Breast epithelium (tissue), 4 donors: ENCODE data around the gene UTS2R. TPM values are rescaled to one million over a fixed set of nuclear protein-coding genes. Genes with fewer than 3 reads are reported as not detected.

Experiments
- DNase-seq, 2 donors: peaks; one replicate each; pipeline ENCODE4 v3.0.0-alpha.2; 2019; ENCODE audit warnings: low spot score in 2 of 2
- H3K27ac ChIP-seq, 2 donors: fragments of 200-600 bp; sonication (generic) in 1 of 2; one replicate each; pipeline ENCODE4 v1.5.1; 2016 to 2019; ENCODE audit warnings: mild to moderate bottlenecking in 1 of 2
- H3K27me3 ChIP-seq, 2 donors: fragments of 200-600 bp; sonication (generic) in 1 of 2; one replicate each; pipeline versions ENCODE4 v1.5.1 to v1.6.0; 2017 to 2019; ENCODE audit warnings: control low read depth in 1 of 2, mild to moderate bottlenecking in 1 of 2
- H3K36me3 ChIP-seq: fragments of 200-600 bp; one replicate; pipeline ENCODE4 v1.5.1; 2019
- H3K4me1 ChIP-seq, 2 donors: fragments of 200-600 bp; sonication (generic); one replicate each; pipeline ENCODE4 v1.5.1; 2016 to 2019; ENCODE audit warnings: control low read depth in 1 of 2
- H3K4me3 ChIP-seq, 3 donors: fragments of 200-600 bp; sonication (generic); 1 replicate in 2 of 3; 2 replicates in 1 of 3; pipeline ENCODE4 v1.5.1; 2016 to 2019; ENCODE audit warnings: mild to moderate bottlenecking in 3 of 3, moderate library complexity in 2 of 3
- H3K9me3 ChIP-seq, 2 donors: fragments of 200-600 bp; sonication (generic) in 1 of 2; one replicate each; pipeline ENCODE4 v1.5.1; 2016 to 2019; ENCODE audit warnings: control low read depth in 1 of 2
- CTCF ChIP-seq, 3 donors: fragments of 450-650 bp; IDR thresholded peaks; one replicate each; pipeline ENCODE4 v1.5.1; 2016 to 2017; ENCODE audit warnings: antibody characterized with exemption in 3 of 3, mild to moderate bottlenecking in 3 of 3, moderate library complexity in 3 of 3
- POLR2A ChIP-seq: fragments of 450-650 bp; IDR thresholded peaks from one replicate; pipeline ENCODE4 v1.6.1; 2016; ENCODE audit warnings: antibody characterized with exemption, mild to moderate bottlenecking, moderate library complexity
- POLR2AphosphoS5 ChIP-seq, 3 donors: sonication (generic); formaldehyde crosslinking; IDR thresholded peaks; one replicate each; pipeline ENCODE4 v1.6.1; 2017; ENCODE audit warnings: antibody characterized with exemption in 3 of 3
- intact Hi-C: fragments of 100-400 bp; cut with DNase I; formaldehyde crosslinking; loops from one replicate; pipeline ENCODE4 v1.15.1; 2023; ENCODE audit warnings: low total_unique reads
- total RNA-seq, 3 donors: library from RNA; depleted of rRNA; stranded (reverse); fragments of >200 nt; gene quantifications; one replicate each; pipeline ENCODE4 v1.1.0, GENCODE V29; 2016

Gene UTS2R
- total RNA-seq, 3 donors from 2014 or later: 0.33 TPM; not detected in 2

GRCh38 chr17:82351713-82352488, 19.7 kb upstream of the UTS2R start:
- no peaks in the 10 kb centered on the region for H3K9me3 ChIP-seq
- H3K4me3 ChIP-seq: peak overlapping the region in 1 of 3 donors; percentile 32
- no peak overlapping the region for H3K27ac ChIP-seq
- peak in 2 of 3 donors; percentile 20 to 52 for TF ChIP-seq POLR2AphosphoS5 (IDR thresholded peaks at IDR 0.05)
- TF ChIP-seq POLR2A: no peak
- TF ChIP-seq CTCF (IDR thresholded peaks at IDR 0.05): peak; percentile 92 to 97 (median 95)
- peaks cover 0 to 11% of the 10 kb centered on the region in 2 donors for H3K4me1 ChIP-seq
- H3K36me3 ChIP-seq: no peaks in the 10 kb centered on the region
- DNase-seq: peak; percentile 73 to 82
- intact Hi-C loops: loop anchor here (10.0 kb wide), 1 partner anchor 63 kb away; the partner anchor contains the start of genes HEXD and OGFOD3
- H3K27me3 ChIP-seq: no peaks in the 10 kb centered on the region

GRCh38 chr17:82353484-82353883, 18.1 kb upstream of the UTS2R start:
- H3K27me3 ChIP-seq: no peaks in the 10 kb centered on the region
- intact Hi-C loops: loop anchor here (10.0 kb wide), 1 partner anchor 61 kb away; the partner anchor contains the start of genes HEXD and OGFOD3
- no peaks in the 10 kb centered on the region for H3K9me3 ChIP-seq
- peaks cover 0 to 11% of the 10 kb centered on the region in 2 donors for H3K4me1 ChIP-seq
- DNase-seq: no peak
- no peak overlapping the region for H3K27ac ChIP-seq
- no peaks in the 10 kb centered on the region for H3K36me3 ChIP-seq
- no peak overlapping the region for H3K4me3 ChIP-seq
- TF ChIP-seq CTCF (IDR thresholded peaks at IDR 0.05) (no peak), POLR2A (no peak), POLR2AphosphoS5 (IDR thresholded peaks at IDR 0.05) (no peak)

- Histone ChIP-seq H3K27me3 (no peaks in the 10 kb centered on the region), H3K4me1 (peaks cover 0 to 11% of the 10 kb centered on the region in 2 donors), H3K36me3 (no peaks in the 10 kb centered on the region), H3K9me3 (no peaks in the 10 kb centered on the region), H3K4me3 (no peak overlapping the region), H3K27ac (no peak overlapping the region)
- TF ChIP-seq CTCF (IDR thresholded peaks at IDR 0.05) (no peak), POLR2AphosphoS5 (IDR thresholded peaks at IDR 0.05) (no peak), POLR2A (no peak)
- intact Hi-C loops: loop anchor here (10.0 kb wide), 1 partner anchor 60 kb away; the partner anchor contains the start of genes HEXD and OGFOD3
- DNase-seq: no peak
Observed at GRCh38 chr17:82354804-82355308, 16.7 kb upstream of the UTS2R start.

GRCh38 chr17:82355770-82356427, 15.7 kb upstream of the UTS2R start:
- H3K9me3 ChIP-seq: no peaks in the 10 kb centered on the region
- intact Hi-C loops: loop anchor here (10.0 kb wide), 1 partner anchor 59 kb away; the partner anchor contains the start of genes HEXD and OGFOD3
- peak; percentile 84 to 96 for DNase-seq
- no peaks in the 10 kb centered on the region for H3K36me3 ChIP-seq
- no peak overlapping the region for H3K4me3 ChIP-seq
- H3K27ac ChIP-seq: peak overlapping the region; percentile 48 to 75
- TF ChIP-seq POLR2AphosphoS5 (IDR thresholded peaks at IDR 0.05): peak in 1 of 3 donors; percentile 42
- TF ChIP-seq CTCF (IDR thresholded peaks at IDR 0.05): no peak
- TF ChIP-seq POLR2A: no peak
- peaks cover 0 to 11% of the 10 kb centered on the region in 2 donors for H3K4me1 ChIP-seq
- no peaks in the 10 kb centered on the region for H3K27me3 ChIP-seq
